ENCODE data around the gene SUN5.

SUN5 gene

DNA sequence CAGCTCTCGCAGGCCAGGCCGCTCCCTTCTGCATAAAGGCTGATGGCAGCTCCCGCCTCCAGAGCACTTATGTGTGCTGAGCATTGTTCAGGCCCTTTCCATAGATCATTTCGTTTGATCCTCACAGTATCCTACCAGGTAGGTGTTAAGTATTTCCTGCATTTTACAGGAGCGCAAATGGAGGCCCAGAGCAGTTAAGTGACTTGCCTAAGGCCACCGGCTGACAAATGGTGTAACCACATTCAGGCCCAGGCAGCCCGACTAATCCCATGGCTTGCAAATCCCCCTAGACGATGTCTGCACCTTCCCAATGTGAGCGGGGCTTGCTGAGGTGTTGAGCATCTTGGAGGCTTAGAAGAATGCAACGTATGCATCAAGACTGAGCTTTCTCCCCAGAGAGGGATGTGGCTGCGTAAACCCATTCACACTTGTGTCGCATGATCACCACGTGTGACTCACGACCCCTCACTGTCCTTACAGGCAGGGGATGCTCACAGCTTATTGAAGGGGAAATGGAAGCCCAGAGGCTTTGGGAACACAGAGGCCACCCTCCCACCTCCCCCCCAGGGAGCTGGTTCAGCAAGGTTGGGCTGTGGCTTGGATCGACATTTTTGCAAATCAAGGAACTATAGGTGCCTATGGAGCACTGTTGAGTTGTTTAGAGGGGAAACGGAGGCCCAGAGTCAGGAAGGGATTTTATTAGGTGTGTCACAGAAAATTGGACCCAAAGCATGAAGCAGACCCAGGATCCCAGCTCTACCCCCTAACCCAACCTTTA is 10.3 kb upstream of the SUN5 start:
- no peak for DNase-seq (ENCODE audit: low read depth)

- DNase-seq (ENCODE audit: low read depth), result no peak
These were observed 9.6 kb upstream of the SUN5 start for GRCh38 chr20:33013701-33014326.

- DNase-seq (ENCODE audit: low read depth), result no peak
These were observed 8.3 kb upstream of the SUN5 start for GRCh38 chr20:33012327-33013189.

- no peak for DNase-seq (ENCODE audit: low read depth)
These were observed 6.6 kb upstream of the SUN5 start for GRCh38 chr20:33010674-33011449.

- no peak for DNase-seq (ENCODE audit: low read depth)
These were observed 5.9 kb upstream of the SUN5 start for GRCh38 chr20:33010133-33010504.

- no peak for DNase-seq (ENCODE audit: low read depth)
These were observed 5.2 kb upstream of the SUN5 start for GRCh38 chr20:33009214-33010132.

DNA sequence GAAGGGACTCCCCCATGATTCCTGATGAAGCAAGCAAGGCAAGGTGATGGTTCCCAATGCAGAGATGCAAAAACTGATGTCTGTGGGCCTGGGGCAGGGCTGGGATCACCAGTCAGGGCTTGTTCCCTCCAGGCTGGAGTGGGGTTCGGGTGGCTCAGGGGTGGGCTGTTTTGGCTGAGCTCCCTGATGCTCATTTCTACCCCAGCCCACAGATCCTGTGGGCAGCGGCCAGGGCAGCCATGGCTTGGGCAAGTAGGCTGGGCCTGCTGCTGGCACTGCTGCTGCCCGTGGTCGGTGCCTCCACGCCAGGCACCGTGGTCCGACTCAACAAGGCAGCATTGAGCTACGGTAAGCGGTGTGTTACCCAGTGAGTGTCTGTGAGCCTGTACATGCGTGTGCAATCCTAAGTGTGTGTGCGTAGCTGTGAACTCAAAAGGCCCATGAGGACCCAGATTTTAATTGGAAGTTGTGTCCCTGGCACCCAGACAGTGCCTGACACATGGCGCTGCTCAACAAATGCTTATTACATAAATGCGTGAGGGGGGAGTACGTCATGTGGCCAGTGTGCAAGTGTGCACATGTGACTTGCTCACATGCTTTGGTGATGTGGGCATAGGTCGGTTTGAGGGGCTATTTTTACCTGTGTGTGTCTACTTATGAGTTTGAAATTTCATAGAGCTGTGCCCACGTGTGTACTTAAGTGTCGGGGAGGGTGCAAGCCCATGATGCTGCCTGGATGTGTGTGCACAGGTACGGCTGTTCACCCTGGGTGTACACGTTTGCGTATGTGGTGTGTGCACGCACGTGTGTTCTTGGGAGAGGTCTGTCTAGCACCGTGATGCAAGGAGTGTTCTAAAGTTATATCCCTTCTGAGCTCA is 4.3 kb upstream of the SUN5 start:
- DNase-seq (ENCODE audit: low read depth), result no peak

GRCh38 chr20:33007376-33008335 is 3.4 kb upstream of the SUN5 start, which contains the start of gene BPIFB2:
TSS of gene BPIFB2 (plus strand) at chr20:33007704. CDS start at chr20:33008575, 871 bp downstream.
- no peak for DNase-seq (ENCODE audit: low read depth)

- no peak for DNase-seq (ENCODE audit: low read depth)
These were observed 2.6 kb upstream of the SUN5 start for GRCh38 chr20:33006776-33007375.

DNA sequence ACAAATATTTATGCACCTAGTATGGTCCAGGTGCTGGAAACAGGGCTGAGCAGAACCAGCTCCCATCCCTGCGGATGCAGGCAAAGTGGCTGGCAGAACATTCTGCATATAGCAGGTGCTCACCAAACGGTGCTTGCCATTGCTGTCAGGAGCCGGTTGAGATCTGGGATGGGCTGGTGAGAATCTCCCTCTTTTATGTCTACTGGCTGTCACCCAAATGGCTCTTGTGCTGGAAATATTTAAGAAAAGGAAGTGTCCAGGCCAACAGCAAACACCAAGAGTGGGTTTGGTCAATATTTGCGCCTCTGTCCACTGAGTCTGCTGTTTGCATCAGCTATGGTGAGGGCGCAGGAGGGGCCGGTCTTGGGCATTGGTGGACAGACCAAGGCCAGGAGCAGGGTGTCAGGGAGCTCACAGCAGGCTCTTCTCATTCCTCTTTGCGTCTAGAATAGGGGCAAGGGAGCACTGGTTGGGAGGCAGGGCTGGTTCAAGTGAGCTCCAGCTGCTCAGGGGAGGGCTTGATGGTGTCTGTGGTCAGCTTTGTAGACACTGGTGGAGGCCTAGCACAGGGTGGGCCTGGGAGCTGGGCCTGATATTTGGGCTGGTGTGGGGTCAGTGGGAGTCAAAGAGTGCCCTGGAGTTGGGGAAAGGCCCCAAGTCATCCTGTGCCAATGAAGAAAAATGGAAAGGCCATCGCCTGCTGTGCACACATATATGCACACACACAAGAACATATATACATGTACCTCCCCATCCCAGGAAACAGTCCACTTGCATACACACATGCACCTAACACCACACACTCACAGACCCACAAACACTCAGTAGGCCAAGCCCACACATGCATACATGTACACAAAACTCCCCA is 1.9 kb upstream of the SUN5 start:
- DNase-seq (ENCODE audit: low read depth), result no peak

GRCh38 chr20:33005132-33005566 is 916 bp upstream of the SUN5 start:
- no peak for DNase-seq (ENCODE audit: low read depth)

DNA sequence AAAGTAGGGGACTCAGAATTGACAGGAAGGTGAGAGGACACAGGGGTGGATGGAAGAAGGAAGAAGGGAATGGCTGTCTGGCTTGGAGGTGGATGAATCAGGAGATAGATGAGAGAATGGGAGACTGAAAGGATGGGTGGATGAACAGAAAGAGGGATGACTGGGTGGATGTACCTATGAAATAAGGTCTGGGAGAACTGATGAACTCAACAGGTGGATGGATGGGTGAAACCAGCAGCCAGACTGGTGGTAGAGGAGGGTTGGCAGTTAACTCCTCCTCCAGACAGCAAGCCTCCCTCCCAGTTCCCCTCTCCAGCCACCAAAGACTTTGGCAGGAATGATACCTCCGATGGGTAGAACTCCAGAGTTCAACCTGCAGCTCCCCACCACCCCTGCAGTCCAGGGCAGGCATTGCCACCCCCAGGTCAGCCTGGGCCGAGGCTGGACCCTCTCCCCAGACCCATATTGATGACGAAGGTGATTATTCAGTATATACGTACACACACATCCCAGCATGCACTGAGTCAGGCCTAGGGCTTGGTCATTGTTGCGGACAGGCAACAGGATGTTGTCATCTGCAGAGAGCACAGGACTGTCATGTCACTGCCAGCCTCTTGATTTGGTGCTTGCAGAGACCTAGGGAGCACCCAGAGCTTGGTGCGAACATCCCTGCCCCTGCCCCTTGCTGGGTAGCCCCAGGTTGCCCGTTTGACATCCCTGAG is 2.0 kb downstream of the SUN5 start:
- DNase-seq (ENCODE audit: low read depth), result no peak

DNA sequence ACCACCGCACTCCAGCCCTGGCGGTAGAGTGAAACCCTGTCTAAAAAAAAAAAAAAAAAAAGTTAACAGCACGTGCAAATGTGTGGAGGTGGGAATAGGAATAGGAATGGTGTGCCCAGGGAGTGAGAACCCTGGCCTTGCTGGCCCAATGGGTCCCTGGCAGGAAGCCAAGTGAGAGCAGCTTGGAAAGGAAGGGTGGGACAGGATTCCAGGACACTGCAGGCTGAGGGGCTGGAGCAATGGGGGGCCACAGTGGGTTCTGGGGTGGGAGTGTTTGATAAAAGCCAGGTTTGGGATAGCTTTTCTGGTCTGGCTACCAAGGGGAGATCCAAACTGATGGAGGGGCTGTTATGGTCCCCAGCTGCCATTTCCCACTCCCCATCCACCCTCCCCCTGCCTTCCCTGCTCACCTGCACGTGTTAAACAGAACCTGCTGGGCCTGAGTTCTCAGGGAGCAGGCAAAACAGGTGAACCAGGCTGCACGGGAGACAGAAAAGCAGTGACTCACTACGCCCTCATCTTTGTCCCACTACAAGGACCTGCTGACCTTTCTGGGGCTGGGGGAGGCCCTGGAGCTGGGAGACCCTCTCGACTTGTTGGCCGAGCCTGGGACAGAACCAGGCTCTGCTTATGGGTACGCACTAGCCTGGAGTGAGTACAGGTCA is 3.3 kb downstream of the SUN5 start:
- no peak for DNase-seq (ENCODE audit: low read depth)

DNA sequence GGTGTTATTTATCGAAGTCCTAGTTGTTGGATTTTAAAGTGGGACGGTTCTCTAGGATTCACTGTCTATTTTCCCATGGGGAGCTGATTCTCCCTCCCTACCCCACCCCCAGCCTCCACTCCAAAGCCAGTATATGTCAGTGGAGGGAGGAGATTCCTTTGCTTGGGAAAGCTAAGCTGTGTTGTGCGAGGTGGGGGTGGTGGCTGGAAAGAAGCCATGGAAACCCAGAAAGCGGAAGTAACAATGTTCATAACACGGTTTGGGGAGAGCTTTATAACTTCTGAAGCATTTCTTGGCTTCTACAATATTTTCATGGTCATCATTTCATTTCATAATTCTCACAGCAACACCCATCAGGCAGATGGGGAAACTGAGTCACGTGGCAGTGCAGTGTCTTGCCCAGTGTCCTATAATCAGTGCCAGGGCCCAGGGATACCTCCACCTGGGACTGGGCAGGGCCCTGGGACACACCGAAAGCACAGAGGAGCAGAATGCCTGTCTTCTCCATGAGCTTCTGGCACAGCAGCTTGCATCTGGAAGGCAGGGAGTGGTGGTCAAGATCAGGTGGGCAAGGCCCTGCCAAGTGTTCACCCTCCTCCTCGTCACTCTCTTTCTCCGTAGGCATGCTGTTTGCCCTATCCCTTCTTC is 4.5 kb downstream of the SUN5 start:
- no peak for DNase-seq (ENCODE audit: low read depth)

DNA sequence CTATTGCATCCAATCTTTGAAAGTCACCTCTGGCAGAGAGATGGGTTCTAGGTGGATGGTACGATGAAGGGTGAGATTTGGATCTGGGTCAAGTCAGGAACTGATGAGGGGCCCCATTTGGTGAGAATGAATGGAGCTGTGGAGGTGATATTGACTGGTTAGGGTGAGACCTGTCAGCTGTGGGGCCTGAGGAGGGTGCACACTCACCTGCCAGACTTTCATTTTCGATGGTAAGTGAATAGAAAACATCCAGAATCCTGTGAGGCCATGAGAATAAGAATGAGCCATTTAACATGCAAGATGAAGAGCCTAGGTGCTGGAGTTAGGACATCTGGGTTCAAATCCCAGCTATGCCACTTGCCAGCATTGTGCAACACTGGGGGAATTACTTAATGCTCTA is 6.8 kb downstream of the SUN5 start:
- no peak for DNase-seq (ENCODE audit: low read depth)

All from GM04503 (cell line).